GM12892 (cell line): Measurements from ENCODE around the gene MPRIP.
"Not testable (repeated sequence)": the region's sequence is repeated elsewhere in the genome, so short reads cannot be mapped to it uniquely, and the experiment has no call there.

ENCODE experiments used
- DNase-seq: peaks from one replicate; pipeline ENCODE4 v3.0.0; 2011; ENCODE audit not compliant: insufficient read length
- FAIRE-seq: peaks from 2 replicates; lab custom pipeline; 2011; peaks lifted over from hg19 to GRCh38; lab: Jason Lieb, UNC
- POLR2A ChIP-seq: IDR thresholded peaks from 2 replicates; pipeline ENCODE4 v1.6.1; 2011; ENCODE audit warnings: low read depth, low read length, control low read depth
- POLR2AphosphoS5 ChIP-seq: IDR thresholded peaks from 2 replicates; pipeline ENCODE4 v1.6.1; 2011; ENCODE audit warnings: low read depth, low read length, control low read depth
- TAF1 ChIP-seq: IDR thresholded peaks from 2 replicates; pipeline ENCODE4 v1.6.1; 2011; ENCODE audit warnings: low read depth, mild to moderate bottlenecking, control low read depth, low read length, borderline replicate concordance

The MPRIP gene

DNA sequence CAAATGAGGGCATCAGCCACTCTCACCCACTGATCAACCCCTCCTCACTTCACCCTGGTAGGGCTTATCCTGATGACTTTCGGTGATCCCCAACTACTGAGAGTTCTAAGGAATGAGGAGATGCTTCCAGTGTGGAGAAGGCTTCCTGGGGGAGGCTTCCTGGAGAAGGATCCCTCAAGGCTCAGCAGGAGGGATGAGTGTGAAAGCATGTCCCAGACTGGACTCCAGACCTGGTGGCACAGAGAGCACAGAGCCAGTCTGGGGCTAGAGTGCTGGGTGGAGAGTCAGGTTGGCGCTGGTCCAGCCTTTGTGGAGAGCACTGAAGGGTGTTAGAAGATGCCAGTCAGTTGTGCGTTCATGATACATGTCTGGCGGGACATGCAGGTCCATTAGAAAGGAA is 110.1 kb downstream of the MPRIP start:
- no peak for TF ChIP-seq TAF1
- no peak for TF ChIP-seq POLR2AphosphoS5
- TF ChIP-seq POLR2A: no peak
- FAIRE-seq (no peak), DNase-seq (no peak)

DNA sequence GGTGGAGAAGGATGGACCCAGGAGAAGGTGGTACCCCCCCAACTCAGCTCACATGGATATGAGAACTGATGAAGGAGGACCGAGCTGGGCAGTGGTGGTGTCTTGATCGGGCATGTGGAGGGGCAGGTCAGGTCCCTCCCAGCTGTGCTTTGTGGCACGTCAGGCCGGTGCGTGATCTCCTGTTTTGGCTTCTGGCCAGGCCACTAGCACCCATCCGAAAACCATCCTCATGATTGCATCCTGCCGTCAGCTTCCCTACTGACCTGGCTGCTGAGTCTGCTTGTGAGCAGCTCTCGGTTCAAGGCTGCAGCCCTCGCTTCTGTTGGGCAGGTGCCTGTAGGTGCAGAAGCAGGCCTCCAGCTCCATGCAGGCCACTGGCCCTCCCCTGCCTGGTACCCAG is 110.8 kb downstream of the MPRIP start:
- TF ChIP-seq POLR2AphosphoS5: no peak
- no peak for TF ChIP-seq POLR2A
- TF ChIP-seq TAF1: no peak
- FAIRE-seq (no peak), DNase-seq (no peak)

DNA sequence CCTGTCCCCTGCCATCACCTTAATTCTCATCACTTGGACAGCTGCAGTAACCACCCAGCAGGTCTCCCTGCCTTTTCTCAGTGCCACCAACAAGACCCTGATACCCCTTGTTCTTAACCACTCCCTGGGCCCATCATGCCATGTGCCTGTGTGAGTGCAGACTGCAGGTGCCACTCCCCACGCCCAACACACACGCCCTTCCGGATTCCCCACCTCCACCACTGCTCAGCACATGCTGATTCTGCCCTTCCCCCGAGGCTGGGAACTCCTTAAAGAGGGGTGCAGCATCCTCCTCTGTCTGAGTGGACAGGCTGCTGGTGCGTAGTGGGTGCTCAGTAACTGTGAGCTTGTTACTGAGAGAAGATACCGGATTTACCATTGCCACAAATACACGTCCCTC is 111.5 kb downstream of the MPRIP start:
- TF ChIP-seq TAF1 (no peak), POLR2A (no peak), POLR2AphosphoS5 (no peak)
- FAIRE-seq (no peak), DNase-seq (no peak)

DNA sequence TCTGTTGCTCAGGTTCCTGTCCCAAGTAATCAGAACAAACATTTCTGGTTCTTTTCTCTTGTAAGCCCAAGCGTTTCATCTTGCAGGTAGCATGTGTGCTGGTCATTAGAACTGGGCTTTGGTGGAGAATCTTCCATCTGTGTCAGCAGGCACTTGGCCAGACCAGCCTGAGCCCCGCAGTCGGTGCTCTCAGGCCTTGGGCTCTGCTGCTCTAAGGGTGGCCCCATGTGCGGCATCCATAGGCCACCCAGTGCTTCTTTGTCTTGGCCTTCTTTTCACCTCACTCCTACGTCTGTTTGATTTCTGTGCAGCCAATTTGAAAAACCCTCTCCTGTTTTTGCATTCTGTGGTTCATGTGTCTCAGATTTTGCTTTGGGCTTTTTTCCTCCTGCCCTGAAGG is 112.3 kb downstream of the MPRIP start:
- TF ChIP-seq POLR2A (no peak), TAF1 (no peak), POLR2AphosphoS5 (no peak)
- no peak for FAIRE-seq
- DNase-seq: no peak

DNA sequence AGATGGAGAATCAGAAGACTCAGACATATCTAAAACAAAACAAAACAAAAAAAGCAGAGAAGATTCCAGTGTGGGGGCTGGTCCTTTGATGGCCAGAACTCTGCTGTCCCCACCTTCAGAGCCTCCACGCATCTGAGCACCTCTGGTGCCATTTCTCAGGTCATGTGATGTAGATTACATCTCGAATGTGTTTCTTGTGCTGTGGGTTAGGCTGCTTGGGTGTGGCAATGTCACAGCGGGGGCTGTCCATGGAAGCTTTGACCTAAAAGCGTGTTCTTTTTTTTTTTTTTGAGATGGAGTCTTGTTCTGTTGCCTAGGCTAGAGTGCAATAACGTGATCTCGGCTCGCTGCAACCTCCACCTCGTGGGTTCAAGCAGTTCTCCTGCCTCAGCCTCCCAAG is 112.7 kb downstream of the MPRIP start:
- no peak for FAIRE-seq

DNA sequence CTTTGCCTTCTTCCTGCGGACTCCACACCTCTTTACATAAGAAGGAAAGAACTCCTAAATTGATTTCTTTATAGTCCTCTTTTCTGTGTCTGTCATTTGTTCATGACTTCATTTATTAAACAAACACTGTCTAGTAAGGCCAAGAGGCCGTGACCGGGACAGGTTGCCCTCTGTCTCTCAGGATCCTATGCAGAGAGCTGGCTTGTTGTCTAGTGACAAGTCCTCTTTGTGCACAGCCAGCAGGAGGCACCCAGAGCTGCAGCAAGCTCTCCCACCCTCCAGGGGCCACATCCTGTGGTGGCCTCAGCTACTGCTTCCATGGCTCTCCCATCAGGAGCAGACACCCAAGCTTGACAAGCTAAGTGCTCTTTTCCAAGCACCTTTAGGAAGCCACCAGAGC is 113.3 kb downstream of the MPRIP start:
- no peak for FAIRE-seq
- TF ChIP-seq POLR2AphosphoS5: no peak
- no peak for TF ChIP-seq POLR2A
- no peak for TF ChIP-seq TAF1
- DNase-seq: no peak

More for the DNA sequence above, 112.7 kb downstream of the MPRIP start:
- no peak for DNase-seq
- TF ChIP-seq TAF1 (no peak), POLR2A (no peak), POLR2AphosphoS5 (no peak)

GRCh38 chr17:17156107-17156506 is 113.8 kb downstream of the MPRIP start:
- DNase-seq (no peak), FAIRE-seq (no peak)
- TF ChIP-seq POLR2A (no peak), POLR2AphosphoS5 (no peak), TAF1 (no peak)

DNA sequence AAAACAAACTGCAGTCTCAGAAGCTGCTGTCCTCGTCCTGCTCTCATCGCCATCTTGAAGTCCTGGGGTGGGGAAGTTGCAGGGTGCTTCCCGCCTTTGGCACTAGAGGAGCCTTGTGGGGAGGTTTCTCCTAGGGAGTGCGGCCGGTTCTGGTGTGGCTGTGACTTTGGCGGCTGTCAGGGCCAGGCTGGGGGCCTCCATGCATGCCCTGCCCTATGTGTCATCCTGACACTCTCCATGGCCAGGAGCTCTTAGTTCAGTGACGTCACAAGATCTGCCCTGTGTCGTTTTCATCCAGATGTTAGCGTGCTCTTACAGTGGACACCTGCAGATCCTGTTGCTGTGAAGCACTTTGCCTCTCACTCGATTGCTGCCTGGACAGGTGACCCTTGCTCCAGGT is 114.3 kb downstream of the MPRIP start:
- TF ChIP-seq POLR2AphosphoS5 (no peak), TAF1 (no peak), POLR2A (no peak)
- no peak for FAIRE-seq

GRCh38 chr17:17157041-17157440 is 114.8 kb downstream of the MPRIP start:
- no peak for TF ChIP-seq TAF1
- TF ChIP-seq POLR2AphosphoS5: no peak
- no peak for TF ChIP-seq POLR2A
- no peak for DNase-seq
- no peak for FAIRE-seq

More for the DNA sequence above, 114.3 kb downstream of the MPRIP start:
- DNase-seq: no peak

- not testable (repeated sequence) for FAIRE-seq, DNase-seq
These were observed 116.2 kb downstream of the MPRIP start for GRCh38 chr17:17158506-17158905.

GRCh38 chr17:17159571-17159970 is 117.3 kb downstream of the MPRIP start:
- FAIRE-seq (no peak), DNase-seq (no peak)
- TF ChIP-seq POLR2A (no peak), TAF1 (no peak), POLR2AphosphoS5 (no peak)

DNA sequence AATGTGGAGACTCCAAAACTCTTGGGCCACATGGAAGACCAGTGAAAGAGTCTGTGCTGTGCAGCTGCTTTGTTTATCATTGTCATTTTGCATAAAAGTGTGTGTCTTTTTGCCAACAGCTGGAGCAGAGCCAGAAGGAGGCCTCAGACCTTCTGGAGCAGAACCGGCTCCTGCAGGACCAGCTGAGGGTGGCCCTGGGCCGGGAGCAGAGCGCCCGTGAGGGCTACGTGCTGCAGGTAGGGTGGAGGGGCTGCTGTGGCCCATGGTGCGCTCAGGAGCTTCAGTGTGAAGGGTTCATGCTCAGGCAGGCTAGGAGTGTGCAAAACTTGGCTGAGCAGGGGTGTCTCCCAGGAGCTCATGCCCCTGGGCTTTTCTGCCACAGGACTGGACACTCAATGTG is 118.9 kb downstream of the MPRIP start:
- TF ChIP-seq TAF1 (no peak), POLR2A (no peak), POLR2AphosphoS5 (no peak)
- FAIRE-seq (no peak), DNase-seq (no peak)

DNA sequence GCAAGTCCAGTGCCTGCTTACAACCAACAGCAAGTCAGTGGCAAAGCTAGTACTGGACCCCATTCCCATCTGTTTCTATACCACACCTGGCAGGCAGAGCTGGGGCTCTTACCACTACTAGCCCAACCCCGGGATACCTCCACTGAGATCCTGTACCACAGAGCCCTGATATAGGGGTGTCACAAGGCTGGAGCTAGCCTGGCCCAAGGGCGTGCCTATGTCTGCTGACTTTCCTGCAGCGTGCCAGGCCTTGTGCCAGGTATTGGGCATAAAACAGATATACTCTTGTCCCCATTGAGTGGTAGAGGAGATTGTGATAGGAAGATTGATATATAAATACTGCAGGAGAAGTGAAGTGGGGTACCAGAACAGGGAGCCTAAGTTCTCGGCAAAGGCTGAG is 119.5 kb downstream of the MPRIP start:
- TF ChIP-seq POLR2AphosphoS5: no peak
- no peak for TF ChIP-seq POLR2A
- DNase-seq: no peak
- FAIRE-seq: no peak
